ENCODE results near the gene TMEM156. TPM values are rescaled to one million over a fixed set of nuclear protein-coding genes. Genes with fewer than 3 reads are reported as not detected.
"Not testable (repeated sequence)": the region's sequence is repeated elsewhere in the genome, so short reads cannot be mapped to it uniquely, and the experiment has no call there.

TMEM156 gene
- total RNA-seq, 1 donor = 6.9 TPM

DNA sequence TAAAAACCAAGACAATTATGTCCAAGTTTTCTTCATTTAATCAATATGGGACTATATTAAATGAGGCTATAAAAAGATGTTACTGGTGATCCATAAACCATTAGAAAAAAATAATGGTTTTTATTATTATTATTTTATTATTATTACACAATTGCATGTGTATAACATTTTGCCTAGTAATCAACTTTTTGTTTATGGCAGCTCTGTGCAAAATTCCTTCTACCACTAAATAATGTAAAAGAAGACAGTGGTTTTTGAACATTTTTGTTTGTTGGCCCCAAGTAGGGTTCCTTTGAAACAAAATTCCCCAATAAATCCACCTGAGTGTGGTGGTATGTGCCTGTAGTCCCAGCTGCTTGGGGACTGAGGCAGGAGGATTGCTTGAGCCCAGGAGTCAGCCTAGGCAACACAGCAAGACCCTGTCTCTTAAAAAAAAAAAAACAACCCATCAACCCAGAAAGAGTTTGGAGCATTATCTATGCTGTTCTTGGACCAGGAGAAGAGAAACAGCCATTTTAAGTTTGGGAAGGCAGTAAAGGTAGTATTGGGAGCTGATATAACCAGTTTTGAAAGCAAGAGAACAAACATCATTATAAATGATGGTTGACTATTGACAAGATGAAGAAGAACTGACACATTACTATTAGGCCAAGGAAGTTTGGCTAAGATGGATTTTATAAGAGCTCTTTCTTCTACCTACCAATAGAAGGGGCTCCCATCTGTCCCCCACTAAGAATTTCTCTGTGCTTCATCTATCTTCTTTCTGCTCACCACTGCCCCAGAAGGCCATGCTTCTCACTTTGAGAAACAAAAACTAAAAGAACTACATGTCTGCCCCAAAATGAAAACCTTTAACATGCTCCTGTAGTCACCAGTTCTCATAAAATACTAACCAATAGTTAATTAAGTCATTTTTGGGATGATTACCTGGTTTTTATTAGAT lies 2.2 kb downstream of the TMEM156 start:
- Histone ChIP-seq H3K4me1 (ENCODE audit: insufficient read depth, low read length) (peaks cover 58% of the 10 kb centered on the region), H3K4me3 (ENCODE audit: low read length) (peak overlapping the region; percentile 38), H3K27me3 (ENCODE audit: insufficient read depth, low read length) (no peaks in the 10 kb centered on the region), H3K9me3 (ENCODE audit: low read depth, low read length) (no peaks in the 10 kb centered on the region)

DNA sequence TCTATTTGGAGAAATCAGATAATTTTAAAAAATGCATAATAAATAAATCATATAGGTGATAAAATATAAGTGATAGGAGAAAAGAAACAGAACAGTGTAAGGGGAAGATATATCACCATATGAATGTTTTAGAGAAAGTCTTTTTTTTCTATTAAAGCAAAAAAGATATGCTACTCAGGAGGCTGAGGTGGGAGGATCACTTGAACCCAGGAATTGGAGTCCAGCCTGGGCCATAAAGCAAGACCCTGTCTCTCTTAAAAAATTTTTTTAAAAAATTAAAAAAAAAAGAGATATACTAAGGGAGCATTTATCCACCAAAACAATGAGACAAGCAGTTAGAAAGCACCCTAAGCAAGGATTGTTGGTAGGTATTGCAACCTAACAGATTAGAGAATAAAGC lies 6.1 kb downstream of the TMEM156 start:
- Histone ChIP-seq H3K4me1 (ENCODE audit: insufficient read depth, low read length) (peaks cover 39% of the 10 kb centered on the region), H3K4me3 (ENCODE audit: low read length) (no peak overlapping the region)

DNA sequence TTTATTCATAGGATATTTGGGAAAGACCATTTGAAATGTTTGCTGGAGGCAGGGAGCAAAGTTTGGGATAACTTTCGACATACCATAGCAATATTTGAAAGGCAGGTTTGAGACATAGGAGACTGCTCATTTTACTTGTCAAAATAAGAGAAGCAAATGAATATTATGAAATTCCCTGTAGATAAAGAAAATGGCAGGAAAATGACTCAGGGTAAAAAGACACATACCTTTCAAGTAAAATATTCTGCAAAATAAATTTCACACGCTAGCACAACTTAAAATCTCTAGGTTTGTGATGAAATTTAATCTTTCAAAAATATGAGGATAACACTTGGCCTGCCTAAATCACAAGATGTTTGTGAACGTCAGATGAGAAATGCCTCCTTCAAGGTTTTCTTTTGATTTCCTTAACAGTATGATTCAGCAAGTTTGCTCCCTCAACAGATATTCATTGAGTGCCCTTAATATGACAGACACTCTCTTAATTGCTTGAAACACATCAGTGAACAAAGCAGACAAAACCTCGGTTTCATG lies 6.6 kb downstream of the TMEM156 start:
- Histone ChIP-seq H3K4me3 (ENCODE audit: low read length) (no peak overlapping the region), H3K9me3 (ENCODE audit: low read depth, low read length) (no peaks in the 10 kb centered on the region), H3K4me1 (ENCODE audit: insufficient read depth, low read length) (peaks cover 39% of the 10 kb centered on the region), H3K27me3 (ENCODE audit: insufficient read depth, low read length) (no peaks in the 10 kb centered on the region)

More for the DNA sequence above, 6.1 kb downstream of the TMEM156 start:
- Histone ChIP-seq H3K9me3 (ENCODE audit: low read depth, low read length) (no peaks in the 10 kb centered on the region), H3K27me3 (ENCODE audit: insufficient read depth, low read length) (no peaks in the 10 kb centered on the region)

DNA sequence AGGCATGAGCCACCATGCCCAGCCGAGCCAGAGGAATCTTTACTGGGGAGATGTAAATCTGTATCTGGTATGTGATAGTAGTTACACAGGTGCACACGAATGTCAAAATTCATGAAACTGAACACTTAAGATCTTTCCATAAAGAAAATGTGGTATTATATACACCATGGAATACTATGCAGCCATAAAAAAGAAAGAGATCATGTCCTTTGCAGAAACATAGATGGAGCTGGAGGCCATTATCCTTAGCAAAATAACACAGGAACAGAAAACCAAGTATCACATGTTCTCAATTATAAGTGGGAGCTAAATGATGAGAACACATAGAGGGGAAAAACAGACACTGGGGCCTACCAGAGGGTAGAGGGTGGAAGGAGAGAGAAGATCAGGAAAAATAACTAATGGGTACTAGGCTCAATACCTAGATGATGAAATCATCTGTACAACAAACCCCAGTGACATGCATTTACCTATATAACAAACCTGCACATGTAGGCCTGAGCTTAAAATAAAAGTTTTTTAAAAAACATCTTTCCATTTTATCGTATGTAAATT lies 7.8 kb downstream of the TMEM156 start:
- Histone ChIP-seq H3K9me3 (ENCODE audit: low read depth, low read length) (no peaks in the 10 kb centered on the region), H3K4me3 (ENCODE audit: low read length) (no peak overlapping the region), H3K27me3 (ENCODE audit: insufficient read depth, low read length) (no peaks in the 10 kb centered on the region), H3K4me1 (ENCODE audit: insufficient read depth, low read length) (peaks cover 32% of the 10 kb centered on the region)

DNA sequence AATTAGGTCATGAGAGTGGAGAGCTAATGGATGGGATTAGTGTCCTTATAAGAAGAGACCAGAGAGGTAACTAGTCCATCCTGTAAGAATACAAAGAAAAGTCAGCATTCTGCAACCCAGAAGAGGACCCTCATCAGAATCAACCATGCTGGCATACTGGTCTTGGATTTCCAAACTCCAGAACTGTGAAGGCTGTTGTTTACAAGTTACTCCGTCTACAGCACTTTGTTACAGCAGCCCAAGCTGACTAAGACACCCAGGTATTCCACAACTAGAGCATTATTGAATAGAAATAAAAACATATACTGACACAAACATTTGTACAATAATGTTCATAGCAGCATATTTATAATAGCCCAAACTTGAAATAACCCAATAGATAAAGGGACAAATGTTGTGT lies 9.2 kb downstream of the TMEM156 start:
- H3K9me3 ChIP-seq (ENCODE audit: low read depth, low read length) = no peaks in the 10 kb centered on the region
- peaks cover 26% of the 10 kb centered on the region for H3K4me1 ChIP-seq (ENCODE audit: insufficient read depth, low read length)
- no peak overlapping the region for H3K4me3 ChIP-seq (ENCODE audit: low read length)
- no peaks in the 10 kb centered on the region for H3K27me3 ChIP-seq (ENCODE audit: insufficient read depth, low read length)

DNA sequence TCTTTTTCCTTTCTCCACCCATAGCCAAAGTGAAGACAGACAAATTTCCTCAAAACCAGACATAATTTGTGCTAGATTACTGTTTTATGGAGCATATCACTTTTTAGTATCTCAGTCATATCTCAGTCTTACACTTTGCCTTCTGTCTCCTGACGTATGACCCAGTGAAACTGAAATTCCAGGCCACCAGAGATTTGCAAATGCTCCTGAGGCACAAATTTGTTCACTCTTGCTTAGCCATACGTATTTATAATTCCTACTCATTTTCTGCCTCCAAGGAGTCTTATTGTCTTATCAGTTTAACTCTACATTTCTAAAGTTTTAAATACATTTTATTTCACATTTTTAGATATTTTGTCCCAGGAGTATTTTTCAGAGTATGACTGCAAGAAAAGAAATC lies 10.0 kb downstream of the TMEM156 start:
- Histone ChIP-seq H3K9me3 (ENCODE audit: low read depth, low read length) (no peaks in the 10 kb centered on the region), H3K27me3 (ENCODE audit: insufficient read depth, low read length) (no peaks in the 10 kb centered on the region), H3K4me3 (ENCODE audit: low read length) (no peak overlapping the region), H3K4me1 (ENCODE audit: insufficient read depth, low read length) (peaks cover 18% of the 10 kb centered on the region)

DNA sequence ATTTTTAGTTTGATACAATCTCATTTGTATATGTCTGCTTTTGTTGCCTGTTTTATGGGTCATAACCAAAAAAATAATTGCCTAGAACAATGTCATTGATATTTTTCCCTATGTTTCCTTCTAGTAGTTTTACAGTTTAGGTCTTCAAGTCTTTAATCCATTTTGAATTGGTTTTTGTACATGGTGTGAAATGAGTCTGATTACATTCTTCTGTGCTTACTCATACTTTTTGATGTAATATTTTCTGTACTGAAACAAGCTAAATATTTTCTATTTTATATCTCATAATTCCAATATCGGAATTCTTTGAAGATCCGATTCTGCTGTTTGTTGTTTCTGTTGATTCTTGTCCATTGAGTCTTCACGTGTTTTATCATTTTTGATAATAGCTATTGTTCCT lies 10.6 kb downstream of the TMEM156 start:
- H3K9me3 ChIP-seq (ENCODE audit: low read depth, low read length) = no peaks in the 10 kb centered on the region
- no peaks in the 10 kb centered on the region for H3K27me3 ChIP-seq (ENCODE audit: insufficient read depth, low read length)

DNA sequence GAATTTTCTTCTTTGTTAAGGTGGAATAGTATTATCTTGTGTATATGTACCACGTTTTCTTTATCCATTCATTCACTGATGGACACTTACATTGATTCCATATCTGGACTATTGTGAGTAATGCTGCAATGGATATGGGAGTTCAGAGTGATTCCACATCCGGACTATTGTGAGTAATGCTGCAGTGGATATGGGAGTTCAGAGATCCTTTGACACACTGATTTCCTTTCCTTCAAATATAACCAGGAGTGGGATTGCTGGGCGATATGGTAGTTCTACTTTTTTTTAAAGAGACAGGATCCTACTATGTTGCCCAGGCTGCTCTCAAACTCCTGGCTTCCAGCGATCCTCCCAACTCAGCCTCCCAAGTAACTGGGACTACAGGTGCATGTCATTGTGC lies 12.1 kb downstream of the TMEM156 start:
- Histone ChIP-seq H3K27me3 (ENCODE audit: insufficient read depth, low read length) (no peaks in the 10 kb centered on the region), H3K9me3 (ENCODE audit: low read depth, low read length) (no peaks in the 10 kb centered on the region), H3K4me3 (ENCODE audit: low read length) (no peak overlapping the region), H3K4me1 (ENCODE audit: insufficient read depth, low read length) (peaks cover under 1% of the 10 kb centered on the region)

More for the DNA sequence above, 10.6 kb downstream of the TMEM156 start:
- Histone ChIP-seq H3K4me1 (ENCODE audit: insufficient read depth, low read length) (peaks cover 16% of the 10 kb centered on the region), H3K4me3 (ENCODE audit: low read length) (no peak overlapping the region)

- Histone ChIP-seq H3K9me3 (ENCODE audit: low read depth, low read length) (peaks cover 4% of the 10 kb centered on the region), H3K4me1 (ENCODE audit: insufficient read depth, low read length) (no peaks in the 10 kb centered on the region), H3K4me3 (ENCODE audit: low read length) (no peak overlapping the region), H3K27me3 (ENCODE audit: insufficient read depth, low read length) (no peaks in the 10 kb centered on the region)
Observed at GRCh38 chr4:39014028-39014427, 18.2 kb downstream of the TMEM156 start.

- Histone ChIP-seq H3K9me3 (ENCODE audit: low read depth, low read length) (no peaks in the 10 kb centered on the region), H3K27me3 (ENCODE audit: insufficient read depth, low read length) (no peaks in the 10 kb centered on the region), H3K4me1 (ENCODE audit: insufficient read depth, low read length) (no peaks in the 10 kb centered on the region), H3K4me3 (ENCODE audit: low read length) (no peak overlapping the region)
Observed at GRCh38 chr4:39004758-39005157, 27.5 kb downstream of the TMEM156 start.

DNA sequence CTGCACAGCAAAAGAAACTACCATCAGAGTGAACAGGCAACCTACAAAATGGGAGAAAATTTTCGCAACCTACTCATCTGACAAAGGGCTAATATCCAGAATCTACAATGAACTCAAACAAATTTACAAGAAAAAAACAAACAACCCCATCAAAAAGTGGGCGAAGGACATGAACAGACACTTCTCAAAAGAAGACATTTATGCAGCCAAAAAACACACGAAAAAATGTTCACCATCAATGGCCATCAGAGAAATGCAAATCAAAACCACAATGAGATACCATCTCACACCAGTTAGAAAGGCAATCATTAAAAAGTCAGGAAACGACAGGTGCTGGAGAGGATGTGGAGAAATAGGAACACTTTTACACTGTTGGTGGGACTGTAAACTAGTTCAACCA lies 30.2 kb downstream of the TMEM156 start:
- H3K4me1 ChIP-seq (ENCODE audit: insufficient read depth, low read length); H3K9me3 ChIP-seq (ENCODE audit: low read depth, low read length); H3K27me3 ChIP-seq (ENCODE audit: insufficient read depth, low read length); H3K4me3 ChIP-seq (ENCODE audit: low read length): not testable (repeated sequence)

- Histone ChIP-seq H3K4me1 (ENCODE audit: insufficient read depth, low read length) (no peaks in the 10 kb centered on the region), H3K4me3 (ENCODE audit: low read length) (no peak overlapping the region), H3K27me3 (ENCODE audit: insufficient read depth, low read length) (no peaks in the 10 kb centered on the region), H3K9me3 (ENCODE audit: low read depth, low read length) (no peaks in the 10 kb centered on the region)
Observed at GRCh38 chr4:38995660-38996005, 36.6 kb downstream of the TMEM156 start.

- Histone ChIP-seq H3K9me3 (ENCODE audit: low read depth, low read length) (no peaks in the 10 kb centered on the region), H3K27me3 (ENCODE audit: insufficient read depth, low read length) (no peaks in the 10 kb centered on the region)
Observed at GRCh38 chr4:38994135-38994534, 38.1 kb downstream of the TMEM156 start.

DNA sequence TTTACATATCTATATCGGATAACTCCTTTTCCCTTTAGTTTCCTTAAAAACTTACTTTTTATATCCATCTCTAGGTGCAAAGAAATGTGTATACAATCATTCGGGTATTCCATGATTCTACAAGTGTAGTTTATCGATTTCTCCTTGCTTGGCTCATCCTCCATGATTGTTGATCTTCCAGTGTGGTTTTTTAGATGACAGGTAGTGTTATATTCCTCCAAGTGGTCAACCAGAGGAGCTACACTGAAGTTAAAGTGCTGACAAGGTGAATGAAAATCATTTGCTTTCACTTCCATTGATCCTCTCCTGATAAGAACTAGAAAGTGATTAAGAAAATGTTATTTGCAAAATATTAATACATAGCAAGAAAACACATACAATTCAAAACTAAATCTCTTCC lies 38.5 kb downstream of the TMEM156 start:
- H3K27me3 ChIP-seq (ENCODE audit: insufficient read depth, low read length) = no peaks in the 10 kb centered on the region
- no peak overlapping the region for H3K4me3 ChIP-seq (ENCODE audit: low read length)
- no peaks in the 10 kb centered on the region for H3K9me3 ChIP-seq (ENCODE audit: low read depth, low read length)
- H3K4me1 ChIP-seq (ENCODE audit: insufficient read depth, low read length) = no peaks in the 10 kb centered on the region

More at GRCh38 chr4:38994135-38994534, 38.1 kb downstream of the TMEM156 start:
- no peak overlapping the region for H3K4me3 ChIP-seq (ENCODE audit: low read length)
- H3K4me1 ChIP-seq (ENCODE audit: insufficient read depth, low read length) = no peaks in the 10 kb centered on the region

GRCh38 chr4:38990241-38990640 lies 42.0 kb downstream of the TMEM156 start:
- Histone ChIP-seq H3K27me3 (ENCODE audit: insufficient read depth, low read length) (no peaks in the 10 kb centered on the region), H3K4me1 (ENCODE audit: insufficient read depth, low read length) (peaks cover 6% of the 10 kb centered on the region), H3K4me3 (ENCODE audit: low read length) (no peak overlapping the region)

More at GRCh38 chr4:38990241-38990640, 42.0 kb downstream of the TMEM156 start:
- no peaks in the 10 kb centered on the region for H3K9me3 ChIP-seq (ENCODE audit: low read depth, low read length)

Data from mononuclear cell (primary cell).